NCI-H2107 treated with DMSO at 0.1 percent for 48 hours (cell line): Measurements from ENCODE around the gene COP1.

ENCODE experiments used
- DNase-seq: peaks from one replicate; lab custom pipeline; 2025; ENCODE audit not compliant: unreplicated experiment; lab: John Stamatoyannopoulos, UW

COP1 gene

GRCh38 chr1:175978476-175978875 lies 228.6 kb downstream of the COP1 start:
- DNase-seq: no peak

GRCh38 chr1:175976865-175977642 lies 230.0 kb downstream of the COP1 start:
- DNase-seq: no peak

- DNase-seq: no peak
Observed at GRCh38 chr1:175969231-175969630, 237.9 kb downstream of the COP1 start.

GRCh38 chr1:175968486-175969172 lies 238.5 kb downstream of the COP1 start:
- DNase-seq: no peak

- DNase-seq: no peak
Observed at GRCh38 chr1:175963740-175964139, 243.3 kb downstream of the COP1 start.

GRCh38 chr1:175960169-175960568 lies 246.9 kb downstream of the COP1 start:
- DNase-seq: no peak

- DNase-seq: no peak
Observed at GRCh38 chr1:175951627-175952026, 255.5 kb downstream of the COP1 start.

- no peak for DNase-seq
Observed at GRCh38 chr1:175947771-175948170, 259.3 kb downstream of the COP1 start.

- no peak for DNase-seq
Observed at GRCh38 chr1:175944591-175944990, 262.5 kb downstream of the COP1 start.

GRCh38 chr1:175941164-175941563 lies 265.9 kb downstream of the COP1 start:
- no peak for DNase-seq

GRCh38 chr1:175936736-175937135 lies 270.4 kb downstream of the COP1 start:
- DNase-seq: no peak

- DNase-seq: no peak
Observed at GRCh38 chr1:175935566-175936115, 271.4 kb downstream of the COP1 start.

- no peak for DNase-seq
Observed at GRCh38 chr1:175935166-175935565, 271.9 kb downstream of the COP1 start.

- no peak for DNase-seq
Observed at GRCh38 chr1:175933801-175934200, 273.3 kb downstream of the COP1 start.

GRCh38 chr1:175927944-175928343 lies 279.1 kb downstream of the COP1 start:
- no peak for DNase-seq

GRCh38 chr1:175922254-175922881 lies 284.7 kb downstream of the COP1 start:
- no peak for DNase-seq

- no peak for DNase-seq
Observed at GRCh38 chr1:175920381-175920780, 286.7 kb downstream of the COP1 start.

GRCh38 chr1:175919001-175919400 lies 288.1 kb downstream of the COP1 start:
- DNase-seq: no peak

- no peak for DNase-seq
Observed at GRCh38 chr1:175918364-175918801, 288.7 kb downstream of the COP1 start.

- DNase-seq: no peak
Observed at GRCh38 chr1:175914115-175914514, 293.0 kb downstream of the COP1 start.

- DNase-seq: no peak
Observed at GRCh38 chr1:175911138-175911537, 295.9 kb downstream of the COP1 start.

GRCh38 chr1:175906370-175906769 lies 300.7 kb downstream of the COP1 start:
- no peak for DNase-seq
